Measurements from ENCODE around the gene ARHGAP26. TPM values are rescaled to one million over a fixed set of nuclear protein-coding genes. Genes with fewer than 3 reads are reported as not detected.

ARHGAP26 gene
- polyA plus RNA-seq, 1 donor from 2014 or later, result 0.83 TPM

GRCh38 chr5:143026380-143026779 lies 256.2 kb downstream of the ARHGAP26 start:
- no peak for TF ChIP-seq REST (IDR thresholded peaks at IDR 0.05; ENCODE audit: borderline replicate concordance)
- TF ChIP-seq EZH2 (IDR thresholded peaks at IDR 0.05; ENCODE audit: borderline replicate concordance, insufficient read depth, low read length, poor library complexity, severe bottlenecking), result no peak
- no peak for TF ChIP-seq TAF1 (IDR thresholded peaks at IDR 0.05; ENCODE audit: low read depth)
- TF ChIP-seq RAD21 (conservative IDR thresholded peaks at IDR 0.05), result no peak
- no peak for TF ChIP-seq POLR2AphosphoS5 (IDR thresholded peaks at IDR 0.05)
- no peak for TF ChIP-seq EP300 (conservative IDR thresholded peaks at IDR 0.05; ENCODE audit: poor library complexity, severe bottlenecking)
- no peak for TF ChIP-seq CTCF (IDR thresholded peaks at IDR 0.05; ENCODE audit: poor library complexity, severe bottlenecking)
- no peak for TF ChIP-seq SMC3 (conservative IDR thresholded peaks at IDR 0.05; ENCODE audit: poor library complexity)
- no peak for TF ChIP-seq MXI1 (conservative IDR thresholded peaks at IDR 0.05; ENCODE audit: poor library complexity, severe bottlenecking)
- Histone ChIP-seq H3K4me2 (ENCODE audit: low read length) (no peak overlapping the region), H3K9ac (ENCODE audit: low read length) (no peak overlapping the region)

DNA sequence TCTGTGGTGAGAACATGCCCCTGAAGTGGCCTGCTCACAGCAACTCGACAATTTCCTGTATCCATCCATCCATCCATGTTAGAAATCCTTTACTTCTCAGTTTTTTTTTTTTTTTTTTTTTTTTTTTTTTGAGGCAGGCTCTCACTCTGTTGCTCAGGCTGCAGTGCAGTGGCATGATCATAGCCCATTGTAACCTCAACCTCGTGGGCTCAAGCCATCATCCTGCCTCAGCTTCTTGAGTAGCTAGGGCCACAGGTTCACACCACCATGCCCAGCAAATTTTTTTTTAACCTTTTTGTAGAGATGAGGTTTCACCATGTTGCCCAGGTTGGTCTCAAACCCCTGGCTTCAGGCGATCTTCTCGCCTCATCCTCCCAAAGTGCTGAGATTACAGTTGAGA lies 259.1 kb downstream of the ARHGAP26 start:
- H3K4me2 ChIP-seq (ENCODE audit: low read length), result no peak overlapping the region
- no peaks in the 10 kb centered on the region for H3F3A ChIP-seq (ENCODE audit: insufficient read depth, low read length, poor library complexity, severe bottlenecking)
- H3K9me3 ChIP-seq (ENCODE audit: low read length), result no peaks in the 10 kb centered on the region
- no peaks in the 10 kb centered on the region for H4K20me1 ChIP-seq (ENCODE audit: insufficient read depth)
- no peaks in the 10 kb centered on the region for H3K79me2 ChIP-seq (replicated peaks; ENCODE audit: insufficient read depth, low read length)
- H3K4me3 ChIP-seq (ENCODE audit: low read length), result no peak overlapping the region
- no peak overlapping the region for H3K9ac ChIP-seq (ENCODE audit: low read length)
- H3K27ac ChIP-seq (ENCODE audit: low read length), result no peak overlapping the region
- H3K27me3 ChIP-seq (ENCODE audit: insufficient read depth, low read depth, low read length), result no peaks in the 10 kb centered on the region
- no peak overlapping the region for H2AFZ ChIP-seq (ENCODE audit: low read depth, low read length)
- no peaks in the 10 kb centered on the region for H3K9me2 ChIP-seq (ENCODE audit: insufficient read depth, low read length)
- no peaks in the 10 kb centered on the region for H3K36me3 ChIP-seq (ENCODE audit: insufficient read depth, low read length)
- no peak for TF ChIP-seq POLR2AphosphoS5 (IDR thresholded peaks at IDR 0.05)
- TF ChIP-seq REST (IDR thresholded peaks at IDR 0.05; ENCODE audit: borderline replicate concordance), result no peak
- no peak for TF ChIP-seq SMC3 (conservative IDR thresholded peaks at IDR 0.05; ENCODE audit: poor library complexity)
- TF ChIP-seq EP300 (conservative IDR thresholded peaks at IDR 0.05; ENCODE audit: poor library complexity, severe bottlenecking), result no peak
- no peak for TF ChIP-seq MXI1 (conservative IDR thresholded peaks at IDR 0.05; ENCODE audit: poor library complexity, severe bottlenecking)
- TF ChIP-seq CTCF (IDR thresholded peaks at IDR 0.05; ENCODE audit: poor library complexity, severe bottlenecking), result no peak
- TF ChIP-seq EZH2 (IDR thresholded peaks at IDR 0.05; ENCODE audit: borderline replicate concordance, insufficient read depth, low read length, poor library complexity, severe bottlenecking), result no peak
- TF ChIP-seq RAD21 (conservative IDR thresholded peaks at IDR 0.05), result no peak
- no peak for TF ChIP-seq TAF1 (IDR thresholded peaks at IDR 0.05; ENCODE audit: low read depth)

More at GRCh38 chr5:143026380-143026779, 256.2 kb downstream of the ARHGAP26 start:
- no peaks in the 10 kb centered on the region for H3K27me3 ChIP-seq (ENCODE audit: insufficient read depth, low read depth, low read length)
- no peaks in the 10 kb centered on the region for H4K20me1 ChIP-seq (ENCODE audit: insufficient read depth)
- H3K9me3 ChIP-seq (ENCODE audit: low read length), result no peaks in the 10 kb centered on the region
- H3K27ac ChIP-seq (ENCODE audit: low read length), result no peak overlapping the region
- no peak overlapping the region for H2AFZ ChIP-seq (ENCODE audit: low read depth, low read length)
- no peaks in the 10 kb centered on the region for H3K9me2 ChIP-seq (ENCODE audit: insufficient read depth, low read length)
- no peaks in the 10 kb centered on the region for H3K36me3 ChIP-seq (ENCODE audit: insufficient read depth, low read length)
- H3K4me3 ChIP-seq (ENCODE audit: low read length), result no peak overlapping the region
- no peaks in the 10 kb centered on the region for H3F3A ChIP-seq (ENCODE audit: insufficient read depth, low read length, poor library complexity, severe bottlenecking)
- H3K79me2 ChIP-seq (replicated peaks; ENCODE audit: insufficient read depth, low read length), result no peaks in the 10 kb centered on the region
